NCI-H187 treated with DMSO at 0.1 percent for 48 hours (cell line): ENCODE measurements around the gene CRYBB1.
"Not testable (repeated sequence)": the region's sequence is repeated elsewhere in the genome, so short reads cannot be mapped to it uniquely, and the experiment has no call there.

Experiments
- DNase-seq: peaks from one replicate; lab custom pipeline; 2025; lab: John Stamatoyannopoulos, UW

Gene CRYBB1

DNA sequence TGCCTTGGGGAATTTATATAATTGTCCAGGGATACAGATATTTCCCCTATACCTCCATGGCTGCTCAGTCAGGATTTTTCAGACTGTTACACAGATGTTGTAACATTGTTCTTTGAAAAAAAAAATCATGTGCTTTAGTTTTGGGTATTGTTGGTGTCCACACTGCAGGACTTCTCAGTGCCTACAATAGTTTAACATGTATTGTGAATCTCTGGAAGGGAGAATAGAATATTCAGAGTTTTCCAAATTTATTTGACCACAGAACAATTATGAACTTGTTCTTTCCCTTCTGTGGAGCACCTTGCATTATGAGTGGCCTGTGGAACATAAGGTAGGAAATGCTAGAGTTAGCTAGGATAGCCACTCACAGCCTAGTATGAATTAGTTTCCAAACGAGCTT is 18.5 kb upstream of the CRYBB1 start:
- no peak for DNase-seq

DNA sequence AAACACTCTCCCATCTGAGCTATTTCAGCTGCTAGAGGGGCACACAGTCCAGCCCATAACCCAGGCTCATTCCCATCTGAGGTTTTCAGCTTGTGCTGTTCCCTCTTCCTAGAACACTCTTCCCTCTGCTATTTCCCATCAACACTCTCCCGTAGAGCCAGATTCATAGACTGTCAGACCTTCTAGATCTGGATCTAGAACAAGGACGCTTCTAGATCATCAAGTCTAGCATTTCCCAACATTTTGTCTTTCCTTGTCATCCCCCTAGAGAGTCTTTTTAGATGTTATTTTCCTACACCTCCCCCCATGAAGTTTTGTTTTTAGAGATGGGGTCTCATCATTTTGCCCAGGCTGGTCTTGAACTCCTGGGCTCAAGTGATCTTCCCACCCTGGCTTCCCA is 17.3 kb upstream of the CRYBB1 start:
- DNase-seq, result no peak

DNA sequence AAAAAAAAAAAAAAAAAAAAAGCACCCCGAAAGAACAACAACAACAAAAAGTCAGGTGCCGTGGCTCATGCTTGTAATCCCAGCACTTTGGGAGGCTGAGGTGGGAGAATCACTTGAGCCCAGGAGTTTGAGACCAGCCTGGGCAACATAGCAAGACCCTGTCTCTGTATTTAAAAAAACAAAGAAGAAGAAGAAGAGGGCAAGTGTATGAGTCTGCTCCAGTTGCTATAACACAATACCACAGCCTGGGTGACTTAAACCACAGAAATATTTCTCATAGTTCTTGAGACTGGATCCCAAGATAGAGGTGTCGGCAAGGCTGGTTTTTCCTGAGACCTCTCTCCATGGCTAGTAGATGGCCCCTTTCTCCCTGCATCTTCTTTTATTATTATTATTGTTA is 16.4 kb upstream of the CRYBB1 start:
- DNase-seq, result no peak

DNA sequence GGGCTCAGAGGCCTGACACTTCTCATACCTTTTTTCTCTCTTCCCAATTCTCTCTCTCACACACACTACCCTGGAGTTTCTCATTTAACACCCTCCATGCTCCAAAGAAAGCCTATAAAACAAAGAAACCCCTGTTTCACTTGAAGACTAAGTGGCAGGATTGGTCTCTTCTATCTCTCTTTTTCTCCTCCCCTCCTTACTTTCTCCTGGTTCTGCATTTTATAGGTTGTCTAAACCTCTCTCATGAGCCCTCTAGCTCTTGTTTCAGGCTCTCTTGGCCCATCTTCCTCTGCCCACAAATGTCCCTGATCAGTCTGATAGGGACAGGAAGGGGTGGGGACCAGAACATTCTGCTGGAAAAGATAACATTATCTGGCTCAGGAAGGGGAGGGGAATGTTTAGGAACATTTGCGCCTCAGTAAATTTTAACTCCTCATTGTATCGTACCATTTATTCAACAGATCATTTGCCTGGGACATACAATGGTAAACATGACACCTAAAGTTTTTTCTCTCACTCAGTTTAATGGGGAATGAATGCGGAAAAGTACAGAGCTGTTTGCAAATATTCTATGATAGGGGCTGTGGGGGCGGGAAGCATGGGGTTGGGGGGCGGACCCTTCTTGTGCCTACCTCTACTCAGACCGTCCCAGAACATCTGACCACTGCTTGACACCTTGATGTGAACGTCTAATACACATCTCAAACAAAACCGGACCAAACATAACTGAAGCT is 14.8 kb upstream of the CRYBB1 start:
- no peak for DNase-seq

DNA sequence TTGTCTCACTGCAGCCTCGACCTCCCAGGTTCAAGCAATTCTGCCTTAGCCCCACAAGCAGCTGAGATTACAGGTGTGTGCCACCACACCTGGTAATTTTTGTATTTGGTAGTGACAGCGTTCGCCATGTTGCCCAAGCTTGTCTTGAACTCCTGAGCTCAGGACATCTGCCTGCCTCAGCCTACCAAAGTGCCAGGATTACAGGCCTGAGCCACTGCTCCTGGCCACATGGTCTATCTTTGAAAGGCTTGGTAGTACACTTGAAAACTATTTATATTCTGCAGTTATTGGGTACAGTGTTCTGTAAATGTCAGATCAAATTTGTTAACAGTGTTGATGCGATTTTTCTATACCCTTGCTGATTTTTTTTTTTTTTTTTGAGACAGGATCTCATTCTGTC is 13.5 kb upstream of the CRYBB1 start:
- no peak for DNase-seq

DNA sequence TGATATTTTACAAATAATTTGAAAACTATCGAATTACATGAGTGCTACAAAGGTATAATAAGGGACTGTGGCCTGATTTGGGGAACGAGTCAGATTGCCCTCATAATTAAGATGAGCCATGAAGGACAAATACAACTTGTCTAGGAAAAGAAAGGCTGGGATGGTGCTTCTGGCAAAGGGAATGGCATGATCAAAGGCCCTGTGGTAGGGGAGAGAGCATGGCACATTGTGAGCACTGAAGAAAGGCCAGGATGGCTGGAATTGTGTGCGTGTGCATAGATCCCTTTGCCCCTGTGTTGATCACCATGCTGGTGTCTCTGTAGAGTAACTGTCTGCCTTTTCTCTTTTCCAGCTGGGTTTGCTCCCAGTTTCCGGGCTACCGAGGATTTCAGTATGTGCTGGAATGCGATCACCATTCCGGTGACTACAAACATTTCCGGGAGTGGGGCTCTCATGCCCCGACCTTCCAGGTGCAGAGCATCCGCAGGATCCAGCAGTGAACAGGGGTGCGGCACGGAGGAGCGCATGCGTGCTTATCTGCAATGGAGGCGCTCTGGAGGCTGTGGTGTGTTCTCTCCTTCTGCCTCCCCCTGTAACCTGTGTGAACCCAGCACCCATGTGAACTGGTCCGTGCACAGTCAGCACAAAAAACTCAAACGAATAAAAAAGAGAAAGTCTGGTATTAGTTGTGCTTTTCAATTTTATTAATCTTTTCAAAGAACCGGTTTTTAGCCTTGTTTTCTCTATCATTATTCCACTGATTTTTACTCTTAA is 12.3 kb upstream of the CRYBB1 start:
- no peak for DNase-seq

DNA sequence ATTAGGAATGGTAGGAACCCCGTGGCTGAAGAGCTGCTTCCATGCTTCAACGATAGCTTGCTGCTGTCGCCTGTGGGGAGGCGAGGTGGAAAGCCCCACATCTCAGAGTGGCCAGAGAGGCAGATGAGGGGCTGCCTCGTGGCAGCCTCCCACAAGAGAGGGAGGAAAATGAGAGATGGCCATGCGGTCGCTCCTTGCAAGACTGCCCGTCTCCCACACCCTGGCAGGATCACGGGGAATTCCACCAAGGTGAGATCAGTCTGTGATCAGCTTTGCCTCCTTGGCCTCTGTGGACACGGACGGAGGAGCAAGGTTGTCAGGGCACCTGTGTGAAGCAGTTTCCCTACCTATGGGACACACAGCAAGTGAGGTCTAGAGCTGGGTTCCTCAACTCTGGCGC is 7.0 kb upstream of the CRYBB1 start:
- no peak for DNase-seq

DNA sequence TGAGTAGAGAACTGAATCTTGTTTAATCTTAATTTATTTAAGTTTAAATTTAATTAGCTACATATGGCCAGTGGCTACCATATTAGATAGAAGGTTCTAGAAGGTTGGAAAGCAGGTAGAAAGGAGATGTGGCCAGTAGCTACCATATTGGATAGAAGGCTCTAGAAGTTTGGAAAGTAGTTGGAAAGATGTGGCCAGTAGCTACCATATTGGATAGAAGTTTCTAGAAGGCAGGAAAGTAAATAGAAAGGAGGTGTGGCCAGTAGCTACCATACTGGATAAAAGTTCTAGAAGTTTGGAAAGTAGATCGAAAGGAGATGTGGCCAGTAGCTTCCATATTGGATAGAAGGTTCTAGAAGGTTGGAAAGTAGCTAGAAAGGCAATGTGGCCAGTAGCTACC is 6.2 kb upstream of the CRYBB1 start:
- no peak for DNase-seq

DNA sequence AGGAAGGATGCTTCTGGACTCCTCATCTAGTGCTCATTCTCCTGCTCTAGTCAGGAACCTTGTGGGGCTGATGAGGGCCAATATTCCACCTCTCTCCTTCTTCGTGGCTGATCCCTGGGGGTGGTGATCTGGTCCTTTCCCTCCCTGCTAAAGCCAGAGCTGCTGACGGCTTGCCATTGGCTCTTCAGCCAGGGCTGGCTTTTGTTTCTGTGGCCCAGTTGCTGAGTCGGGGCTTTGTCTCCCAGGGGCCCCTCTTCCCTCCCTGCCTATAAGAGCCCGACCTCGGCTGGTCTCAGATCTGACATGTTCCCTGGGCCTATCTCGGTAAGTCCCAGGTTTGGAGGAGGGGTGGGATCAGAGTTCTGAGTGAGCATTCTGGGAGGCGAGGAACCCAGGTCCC is 3.8 kb upstream of the CRYBB1 start, which contains the start of gene CRYBA4:
Gene CRYBA4 (plus strand): TSS at position 301 of the 400 bp plus-strand sequence. CDS start 634 bp downstream, outside the sequence.
- DNase-seq, result no peak

DNA sequence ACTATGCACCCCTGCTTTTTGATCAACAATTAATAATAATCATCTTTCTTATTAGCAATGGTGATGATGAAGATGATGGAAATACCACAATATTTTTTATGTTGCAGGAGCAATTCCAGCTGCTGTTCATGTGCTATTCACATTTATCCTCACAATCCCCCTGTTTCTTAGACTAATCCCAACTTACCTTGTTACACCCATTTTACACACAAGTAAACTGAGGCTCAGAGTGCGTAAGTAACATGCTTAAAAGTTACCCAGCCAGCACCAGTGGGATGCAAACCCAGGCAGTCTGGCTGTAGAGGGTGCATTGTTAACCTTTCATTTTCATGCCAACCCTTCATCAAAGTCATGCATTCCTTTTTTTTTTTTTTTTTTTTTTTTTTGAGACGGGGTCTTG is 2.4 kb upstream of the CRYBB1 start:
- DNase-seq, result no peak

DNA sequence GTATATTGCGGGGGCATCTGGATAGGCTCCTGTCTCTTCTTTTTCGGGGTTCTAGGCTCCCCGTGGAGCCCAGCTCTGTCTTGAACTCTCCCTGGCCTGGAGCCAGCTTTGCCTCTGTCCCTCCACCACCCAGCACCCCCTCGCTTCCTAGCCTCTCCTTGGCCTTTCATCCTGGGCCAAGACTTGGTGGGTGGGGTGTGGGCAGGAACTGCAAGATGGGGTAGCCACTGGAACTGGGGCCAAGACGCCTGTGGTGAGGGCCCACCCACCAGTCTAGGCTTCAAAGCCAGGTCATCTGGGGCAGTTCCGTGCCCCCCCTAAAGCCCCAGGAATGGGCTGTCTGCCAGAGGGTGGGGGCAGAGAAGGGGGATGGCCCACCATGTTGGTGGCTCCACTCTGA is 1.7 kb upstream of the CRYBB1 start:
- DNase-seq, result no peak

DNA sequence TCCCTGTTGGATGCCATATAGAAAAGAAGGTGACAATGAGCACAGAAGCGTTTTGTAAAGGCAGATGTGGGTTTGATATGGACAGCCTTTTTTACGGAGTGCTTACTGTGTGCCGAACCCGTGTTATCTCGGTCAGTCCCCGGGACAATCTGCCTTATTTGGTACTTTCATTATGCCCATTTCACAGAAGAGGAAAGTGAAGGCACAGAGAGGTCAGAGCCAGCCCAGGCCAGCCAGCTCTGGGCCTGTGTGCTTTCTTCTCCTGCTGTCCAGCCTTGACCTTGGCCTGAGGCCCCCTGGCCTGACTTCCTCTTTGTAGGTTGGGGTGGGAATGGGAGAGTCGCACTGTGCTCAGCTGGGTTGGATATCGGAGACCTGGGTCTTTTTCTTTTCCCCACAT is 628 bp upstream of the CRYBB1 start:
- DNase-seq, result no peak

DNA sequence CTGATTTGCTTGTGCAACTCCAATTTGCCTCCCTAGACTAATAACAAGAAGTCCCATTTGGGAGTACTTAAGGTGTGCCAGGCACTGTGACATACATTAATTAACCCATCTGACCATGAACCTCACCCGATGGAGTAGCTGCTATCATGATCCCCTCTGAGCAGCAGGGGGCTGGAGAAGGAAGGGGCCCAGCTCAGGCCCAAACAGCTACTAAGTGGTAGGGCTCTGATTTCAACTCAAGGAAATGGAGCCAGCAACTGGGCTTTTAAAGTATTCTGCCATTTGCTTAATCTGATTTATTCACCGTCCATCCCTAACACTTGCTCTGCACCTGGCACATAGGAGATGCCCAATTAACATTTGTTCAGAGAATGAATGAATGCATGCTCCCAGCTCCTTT is 1.2 kb downstream of the CRYBB1 start:
- no peak for DNase-seq

DNA sequence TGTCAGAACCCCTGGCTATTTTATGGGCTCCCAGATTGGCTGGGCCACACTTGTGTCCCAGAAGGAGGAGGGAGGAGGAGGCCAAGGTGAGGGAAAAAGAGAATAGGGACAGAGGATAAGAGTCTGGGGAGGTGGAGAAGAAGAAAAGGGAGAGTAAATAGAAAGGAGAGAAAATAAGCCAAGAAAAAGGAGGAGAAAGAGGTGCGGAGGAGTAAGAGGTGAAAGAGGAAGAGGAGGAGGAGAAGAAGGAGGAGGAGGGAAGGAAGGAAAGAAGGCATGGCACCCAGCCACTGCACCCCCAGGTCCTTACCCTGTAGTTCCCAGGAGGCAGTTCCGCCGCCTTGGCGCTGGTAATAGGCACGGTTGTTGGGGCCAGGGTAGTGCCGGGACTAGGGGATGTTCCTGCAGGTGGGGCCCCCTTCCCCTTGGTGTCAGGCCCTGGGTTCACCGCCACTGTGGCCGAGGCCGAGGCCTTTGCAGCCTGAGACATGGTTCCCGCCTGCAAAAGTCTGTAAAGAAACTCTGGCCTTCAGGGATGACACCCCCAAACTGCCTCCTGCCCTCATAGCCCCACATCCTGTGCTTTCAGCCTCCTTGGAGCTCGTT is 1.9 kb downstream of the CRYBB1 start:
- DNase-seq, result no peak

DNA sequence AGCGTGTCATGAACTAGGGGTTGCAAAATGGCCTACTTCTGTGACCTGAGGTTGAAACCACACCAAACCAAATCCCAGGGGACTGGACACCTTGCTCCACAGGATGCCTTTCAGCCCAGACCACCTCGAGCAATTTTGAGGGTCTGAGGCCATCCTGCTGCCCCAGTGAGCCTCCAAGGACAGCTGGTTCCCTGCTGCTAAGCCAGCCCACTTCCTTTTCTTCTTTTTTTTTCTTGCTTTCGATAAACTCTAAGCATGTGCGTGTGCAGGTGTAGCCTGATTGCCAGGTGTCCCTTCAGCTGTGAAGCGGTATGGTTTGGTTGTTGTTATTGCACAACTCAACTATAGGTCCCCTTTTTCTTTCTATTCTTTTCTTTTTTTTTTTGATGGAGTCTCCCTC is 2.7 kb downstream of the CRYBB1 start:
- DNase-seq, result no peak

DNA sequence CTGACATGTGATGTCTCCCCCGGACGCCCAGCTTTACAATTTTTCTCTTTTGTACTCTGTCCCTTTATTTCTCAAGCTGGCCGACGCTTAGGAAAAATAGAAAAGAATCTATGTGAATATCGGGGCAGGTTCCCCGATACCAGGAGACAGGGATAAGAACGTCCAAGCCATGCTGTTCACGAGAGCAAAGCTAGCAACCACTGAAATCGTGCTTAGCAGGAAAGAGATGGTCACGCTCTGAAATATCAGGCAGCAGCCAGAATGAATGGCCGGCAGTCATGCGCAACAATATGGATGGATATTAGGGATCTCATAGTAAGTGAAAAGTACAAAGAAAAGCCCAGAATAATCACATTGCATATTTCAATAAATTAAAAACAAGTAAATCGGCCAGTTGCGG is 3.5 kb downstream of the CRYBB1 start:
- no peak for DNase-seq

DNA sequence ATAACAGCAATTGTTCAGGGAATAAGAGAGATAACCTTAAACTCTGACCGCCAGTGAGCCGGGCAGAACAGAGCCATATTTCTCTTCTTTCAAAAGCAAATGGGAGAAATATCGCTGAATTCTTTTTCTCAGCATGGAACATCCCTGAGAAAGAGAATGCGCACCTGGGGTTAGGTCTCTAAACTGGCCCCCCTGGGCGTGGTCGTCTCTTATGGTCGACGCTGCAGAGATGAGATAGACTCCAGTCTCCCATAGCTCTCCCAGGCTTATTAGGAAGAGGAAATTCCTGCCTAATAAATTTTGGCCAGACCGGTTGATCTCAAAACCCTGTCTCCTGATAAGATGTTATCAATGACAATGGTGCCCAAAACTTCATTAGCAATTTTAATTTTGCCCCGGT is 4.1 kb downstream of the CRYBB1 start:
- not testable (repeated sequence) for DNase-seq

DNA sequence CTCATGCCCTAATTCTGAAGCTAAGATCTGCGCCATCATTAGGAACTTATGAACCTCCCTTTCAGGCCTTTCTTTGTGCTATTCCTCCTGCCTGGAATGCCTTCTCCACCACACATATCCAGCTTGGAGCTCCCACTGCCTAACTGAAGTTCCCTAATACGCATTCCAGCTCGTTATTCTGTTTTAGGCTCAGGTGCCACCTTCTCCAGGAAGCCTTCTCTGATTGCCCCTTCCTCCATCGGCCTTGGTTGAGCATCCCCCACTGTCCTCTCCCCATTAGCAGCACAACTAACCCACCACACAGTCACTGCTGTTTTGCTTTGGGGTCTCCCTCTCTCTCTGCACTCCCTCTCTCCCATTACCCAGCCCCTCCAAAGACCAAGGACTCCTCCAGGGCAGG is 5.2 kb downstream of the CRYBB1 start:
- no peak for DNase-seq

DNA sequence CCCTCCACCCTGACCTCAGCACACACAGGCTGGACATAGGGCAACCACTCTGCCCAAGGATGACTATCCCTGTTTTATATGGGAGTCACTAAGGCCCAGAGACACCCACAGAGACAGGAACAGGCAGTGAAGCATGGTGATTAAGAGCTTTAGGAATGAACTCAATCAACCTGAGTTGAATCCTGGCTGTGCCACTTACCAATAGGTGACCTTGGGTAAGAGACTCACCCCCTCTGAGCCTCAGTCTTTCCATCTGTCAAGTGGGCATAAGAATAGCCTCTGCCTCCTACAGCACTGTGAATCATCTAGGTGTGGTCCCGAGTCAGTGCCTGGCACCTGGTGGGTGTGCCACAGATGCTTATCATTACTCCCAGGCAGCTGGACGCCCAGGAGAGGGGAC is 6.8 kb downstream of the CRYBB1 start:
- no peak for DNase-seq

DNA sequence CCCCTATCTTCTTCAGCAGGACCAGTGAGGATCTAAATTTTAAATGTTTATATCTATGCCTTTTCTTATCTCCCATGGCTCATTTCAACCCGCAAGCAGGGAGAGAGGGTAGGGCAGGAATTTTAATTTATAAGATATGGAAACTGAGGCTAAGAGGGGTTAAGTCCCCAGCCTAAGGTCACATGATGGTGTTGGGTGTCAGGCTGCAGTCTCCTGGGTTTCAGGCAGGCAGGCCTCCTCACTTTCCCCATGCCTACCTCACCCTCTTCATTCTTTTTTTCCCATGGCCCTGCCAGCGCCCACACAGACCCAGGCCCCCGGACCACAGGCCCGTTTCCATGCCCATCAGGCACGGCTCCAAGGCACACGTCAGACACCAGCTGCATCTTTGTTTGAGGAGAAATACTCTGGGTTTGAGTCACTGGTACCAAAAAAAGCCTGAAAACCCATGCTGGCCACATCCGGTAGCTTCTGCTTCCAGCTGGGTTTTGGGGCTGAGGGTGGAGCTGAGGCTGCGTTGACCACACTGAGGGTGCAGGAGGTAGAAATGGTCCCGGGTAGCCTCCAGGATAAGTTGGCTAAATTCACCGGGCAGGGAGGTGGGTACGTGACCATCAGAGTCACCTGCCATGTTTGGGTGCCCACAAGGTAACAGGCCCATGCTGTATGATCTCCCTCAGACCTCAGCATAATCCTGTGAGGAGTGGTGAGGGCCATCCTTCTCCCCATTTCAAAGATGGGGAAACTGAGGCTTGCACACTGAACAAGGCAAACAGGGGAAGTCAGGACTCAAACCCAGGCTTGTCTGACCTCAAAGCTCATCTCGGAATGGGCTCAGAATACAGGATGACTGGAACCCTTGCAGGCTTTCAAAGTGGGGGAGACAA is 7.5 kb downstream of the CRYBB1 start:
- DNase-seq, result no peak

DNA sequence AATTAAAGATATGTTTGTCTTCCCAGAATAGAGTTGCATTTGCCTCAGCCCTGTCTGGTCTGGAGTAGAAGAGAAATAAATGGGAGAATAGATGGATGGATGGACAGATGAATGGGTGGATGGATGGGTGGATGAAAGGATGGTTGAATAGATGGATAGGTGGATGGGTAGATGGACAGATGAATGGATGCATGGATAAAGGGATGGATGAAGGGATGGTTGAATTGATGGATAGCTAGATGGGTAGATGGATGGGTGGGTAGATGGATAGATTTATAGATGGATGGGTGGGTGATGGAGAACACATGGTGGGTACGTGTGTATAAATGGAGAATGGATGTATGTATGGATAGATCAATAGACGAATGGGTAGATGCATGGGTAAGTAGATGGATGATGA is 8.5 kb downstream of the CRYBB1 start:
- no peak for DNase-seq

DNA sequence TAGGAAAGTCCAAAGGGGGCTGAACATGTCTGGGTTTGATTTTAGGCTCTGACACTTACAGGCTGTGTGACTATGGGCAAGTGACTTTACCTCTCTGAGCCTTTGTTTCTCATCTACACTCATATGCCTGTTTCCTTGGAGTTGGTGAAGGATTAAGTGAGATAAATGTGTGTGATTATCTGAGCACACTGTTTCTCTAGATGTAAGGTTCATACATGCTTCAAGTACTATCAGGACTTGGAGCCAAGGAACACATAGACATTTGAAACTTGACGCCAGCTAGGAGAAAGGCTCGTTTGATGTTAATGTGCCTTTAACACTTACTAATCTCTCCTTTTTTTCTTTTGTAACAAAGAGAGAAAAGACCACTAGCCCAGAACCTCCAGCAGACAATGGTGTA is 9.7 kb downstream of the CRYBB1 start:
- no peak for DNase-seq
